GM12865 (cell line): Measurements from ENCODE around the gene BABAM2.

Experiments used
- DNase-seq: peaks from one replicate; pipeline ENCODE4 v3.0.0; 2010; ENCODE audit warnings: low read depth
- H3K4me3 ChIP-seq: 2 replicates; pipeline ENCODE4 v1.5.1; 2011; ENCODE audit warnings: mild to moderate bottlenecking, low read depth, low read length, control low read depth
- CTCF ChIP-seq: IDR thresholded peaks from 2 replicates; pipeline ENCODE4 v1.5.1; 2011; ENCODE audit warnings: low read length, control low read depth, low read depth, inconsistent platforms; ENCODE audit not compliant: insufficient read depth; ENCODE audit errors: missing control alignments

Gene BABAM2

GRCh38 chr2:28287256-28287915 lies 396.9 kb downstream of the BABAM2 start:
- no peak for TF ChIP-seq CTCF
- DNase-seq = no peak

GRCh38 chr2:28288620-28289019 lies 398.1 kb downstream of the BABAM2 start:
- no peak overlapping the region for H3K4me3 ChIP-seq
- no peak for DNase-seq
- no peak for TF ChIP-seq CTCF

More at GRCh38 chr2:28287256-28287915, 396.9 kb downstream of the BABAM2 start:
- H3K4me3 ChIP-seq = no peak overlapping the region

GRCh38 chr2:28291811-28292440 lies 401.4 kb downstream of the BABAM2 start:
- no peak for TF ChIP-seq CTCF
- no peak for DNase-seq
- no peak overlapping the region for H3K4me3 ChIP-seq

DNA sequence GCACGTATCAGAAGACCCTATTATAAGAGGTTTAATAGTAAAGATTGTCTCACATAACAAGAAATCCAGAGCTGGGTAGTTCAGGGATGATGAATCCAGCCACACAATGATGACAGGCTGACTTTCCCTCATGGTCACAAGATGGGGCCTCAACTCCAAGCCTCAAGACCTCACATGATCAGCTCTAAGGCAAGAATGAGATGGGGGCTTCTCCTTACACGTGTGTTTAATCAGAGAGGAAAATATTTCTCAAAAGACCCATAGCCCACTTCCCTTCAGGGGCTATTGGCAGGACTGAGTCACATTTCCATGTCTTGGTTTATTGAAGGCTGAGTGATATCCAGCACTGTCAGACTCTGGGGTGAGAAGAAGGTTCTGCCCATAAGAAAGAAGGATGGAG lies 402.0 kb downstream of the BABAM2 start:
- DNase-seq = no peak
- no peak overlapping the region for H3K4me3 ChIP-seq
- no peak for TF ChIP-seq CTCF

- DNase-seq = no peak
- H3K4me3 ChIP-seq = no peak overlapping the region
- TF ChIP-seq CTCF = no peak
Observed at GRCh38 chr2:28293416-28293815, 402.9 kb downstream of the BABAM2 start.

GRCh38 chr2:28294451-28294850 lies 403.9 kb downstream of the BABAM2 start:
- no peak for DNase-seq
- TF ChIP-seq CTCF = no peak
- no peak overlapping the region for H3K4me3 ChIP-seq

GRCh38 chr2:28296243-28296642 lies 405.7 kb downstream of the BABAM2 start:
- TF ChIP-seq CTCF = no peak
- no peak for DNase-seq
- H3K4me3 ChIP-seq = no peak overlapping the region
